Endothelial cell of umbilical vein (primary cell): ENCODE data around the gene SSH3. TPM values are rescaled to one million over a fixed set of nuclear protein-coding genes. Genes with fewer than 3 reads are reported as not detected.

Experiments used
- BruUV-seq: library from RNA; stranded (reverse); fragments of 400-500 nt; replicated peaks from 2 replicates; lab custom pipeline; 2021; lab: Mats Ljungman, UMichigan
- CTCF ChIA-PET: fragments of 300-600, 350-600 bp; sonication (Branson Sonifier 250); formaldehyde crosslinking; loops from one replicate; lab custom pipeline; 2021; ENCODE audit warnings: antibody characterized with exemption, inconsistent platforms; lab: Charles Lee
- POLR2A ChIA-PET: fragments of 300-600, 350-600 bp; sonication (Branson Sonifier 250); formaldehyde crosslinking; loops from one replicate; lab custom pipeline; 2021; ENCODE audit warnings: antibody characterized with exemption, inconsistent platforms; lab: Charles Lee
- DNase-seq: peaks from one replicate; pipeline ENCODE4 v3.0.0-alpha.2; 2011; ENCODE audit warnings: low read depth, low spot score
- FAIRE-seq: peaks from 2 replicates; lab custom pipeline; 2011; peaks lifted over from hg19 to GRCh38; lab: Jason Lieb, UNC
- H2AFZ ChIP-seq: 2 replicates; pipeline ENCODE4 v1.6.0; 2012; ENCODE audit warnings: low read depth, low read length, control low read depth, inconsistent platforms
- H3K27ac ChIP-seq: 2 replicates; pipeline ENCODE4 v1.5.1; 2011; ENCODE audit warnings: low read depth, mild to moderate bottlenecking, control low read depth, low read length, moderate library complexity; ENCODE audit not compliant: insufficient read depth
- H3K27me3 ChIP-seq, 2 experiments: 2 replicates each; pipeline versions ENCODE4 v1.6.0 to v1.6.1; 2011; ENCODE audit warnings: low read length in 2 of 2, mixed read lengths in 1 of 2; ENCODE audit not compliant: control insufficient read depth in 2 of 2, insufficient read depth in 2 of 2
- H3K36me3 ChIP-seq, 2 experiments: 2 replicates in 1 of 2; 3 replicates in 1 of 2; pipeline ENCODE4 v1.5.1; 2011; ENCODE audit warnings: low read length in 2 of 2, mild to moderate bottlenecking in 1 of 2, moderate library complexity in 1 of 2; ENCODE audit not compliant: control insufficient read depth in 2 of 2, insufficient read depth in 2 of 2; ENCODE audit errors: extremely low read depth in 1 of 2
- H3K4me1 ChIP-seq: 3 replicates; pipeline ENCODE4 v1.5.1; 2011; ENCODE audit warnings: mild to moderate bottlenecking, low read length; ENCODE audit not compliant: control insufficient read depth, insufficient read depth; ENCODE audit errors: extremely low read depth
- H3K4me2 ChIP-seq: 2 replicates; pipeline ENCODE4 v1.6.1; 2011; ENCODE audit warnings: low read length, control low read depth, mixed read lengths; ENCODE audit not compliant: insufficient read depth
- H3K4me3 ChIP-seq, 3 experiments: fragments of 200-600 bp in 1 of 3; sonication (generic), shearing (Covaris generic) in 1 of 3; replicated peaks in 1 of 3; 2 replicates each; pipeline ENCODE4 v1.5.1; 2011 to 2016; ENCODE audit warnings: control low read depth in 3 of 3, low read length in 3 of 3, mild to moderate bottlenecking in 2 of 3, inconsistent platforms in 1 of 3, low read depth in 1 of 3, moderate library complexity in 1 of 3; ENCODE audit not compliant: insufficient read depth in 1 of 3
- H3K79me2 ChIP-seq: 2 replicates; pipeline ENCODE4 v1.6.0; 2012; ENCODE audit warnings: low read length, inconsistent platforms; ENCODE audit not compliant: control insufficient read depth, insufficient read depth
- H3K9ac ChIP-seq: replicated peaks from 2 replicates; pipeline ENCODE3; 2011; ENCODE audit warnings: low read length, control low read depth; ENCODE audit not compliant: insufficient read depth; ENCODE audit errors: extremely low read depth
- H3K9me1 ChIP-seq: replicated peaks from 3 replicates; pipeline ENCODE4 v1.6.0; 2011; ENCODE audit warnings: mild to moderate bottlenecking, low read length; ENCODE audit not compliant: control insufficient read depth, insufficient read depth; ENCODE audit errors: extremely low read depth
- H3K9me3 ChIP-seq: replicated peaks from 2 replicates; pipeline ENCODE4 v1.5.1; 2012; ENCODE audit warnings: low read length, inconsistent platforms; ENCODE audit not compliant: control insufficient read depth, insufficient read depth
- H4K20me1 ChIP-seq: replicated peaks from 2 replicates; pipeline ENCODE3; 2011; ENCODE audit warnings: mild to moderate bottlenecking, low read length; ENCODE audit not compliant: control insufficient read depth, insufficient read depth; ENCODE audit errors: extremely low read depth
- EZH2 ChIP-seq: IDR thresholded peaks from 2 replicates; pipeline ENCODE4 v1.6.1; 2012; ENCODE audit warnings: borderline replicate concordance, low read depth, mild to moderate bottlenecking, moderate library complexity, low read length, inconsistent platforms; ENCODE audit not compliant: severe bottlenecking
- FOS ChIP-seq: IDR thresholded peaks from 2 replicates; pipeline ENCODE4 v1.6.1; 2011; ENCODE audit warnings: mild to moderate bottlenecking, low read length, moderate library complexity, borderline replicate concordance; ENCODE audit not compliant: insufficient read depth
- GATA2 ChIP-seq: IDR thresholded peaks from 2 replicates; pipeline ENCODE4 v1.7.0; 2011; ENCODE audit warnings: low read depth, mild to moderate bottlenecking, moderate library complexity, mixed read lengths, low read length; ENCODE audit not compliant: insufficient read length, insufficient read depth
- JUN ChIP-seq: IDR thresholded peaks from 2 replicates; pipeline ENCODE4 v1.6.1; 2011; ENCODE audit warnings: borderline replicate concordance, low read depth; ENCODE audit not compliant: insufficient read length, insufficient read depth
- MAX ChIP-seq: IDR thresholded peaks from 2 replicates; pipeline ENCODE4 v1.6.1; 2011; ENCODE audit not compliant: insufficient read depth, insufficient read length
- MYC ChIP-seq: IDR thresholded peaks from one replicate; pipeline ENCODE4 v1.6.1; 2011; ENCODE audit warnings: mild to moderate bottlenecking, low read depth, low read length
- POLR2A ChIP-seq: IDR thresholded peaks from 2 replicates; pipeline ENCODE4 v1.6.1; 2012; ENCODE audit warnings: low read depth, mild to moderate bottlenecking, control low read depth, low read length
- POLR2AphosphoS5 ChIP-seq: IDR thresholded peaks from 2 replicates; pipeline ENCODE4 v1.6.1; 2012; ENCODE audit warnings: low read depth, mild to moderate bottlenecking, control low read depth, low read length, moderate library complexity; ENCODE audit not compliant: insufficient read depth
- dilution Hi-C: fragments of 300-500 bp; cut with MboI; formaldehyde crosslinking; loops from one replicate; pipeline ENCODE4 v1.15.0; 2019; ENCODE audit warnings: low sequenced_read_pairs; ENCODE audit not compliant: extremely low pct_ligation_motif_present
- intact Hi-C: fragments of 100-400 bp; cut with micrococcal nuclease; formaldehyde crosslinking; loops from one replicate; pipeline ENCODE4 v1.10.0; 2022
- polyA plus RNA-seq, 4 experiments: library from polyadenylated mRNA; depleted of rRNA in 3 of 4; stranded (reverse) in 3 of 4; unstranded in 1 of 4; fragments of >200 nt; gene quantifications; 2 replicates each; pipeline versions ENCODE4 v1.2.1 to v1.2.3, GENCODE V29; 2011 to 2012; ENCODE audit warnings: missing spikeins in 1 of 4
- total RNA-seq: library from RNA; stranded (reverse); gene quantifications from 2 replicates; pipeline ENCODE4 v1.2.3, GENCODE V29; 2021
- TF ChIP-seq, protein P1 (sequence below), 2 donors: IDR thresholded peaks; 1 replicate in 1 of 2; 2 replicates in 1 of 2; pipeline ENCODE4 v1.5.1; 2011; ENCODE audit warnings: low read length in 2 of 2, mild to moderate bottlenecking in 2 of 2, moderate library complexity in 2 of 2, control low read depth in 1 of 2, inconsistent platforms in 1 of 2, low read depth in 1 of 2; ENCODE audit not compliant: insufficient read depth in 1 of 2; ENCODE audit errors: extremely low read depth in 1 of 2

SSH3 gene
- total and polyA plus RNA-seq, 2 donors (not counting 3 experiments of a cell fraction or from before 2014, with no cell fraction given): 14.3 to 16.5 TPM

DNA sequence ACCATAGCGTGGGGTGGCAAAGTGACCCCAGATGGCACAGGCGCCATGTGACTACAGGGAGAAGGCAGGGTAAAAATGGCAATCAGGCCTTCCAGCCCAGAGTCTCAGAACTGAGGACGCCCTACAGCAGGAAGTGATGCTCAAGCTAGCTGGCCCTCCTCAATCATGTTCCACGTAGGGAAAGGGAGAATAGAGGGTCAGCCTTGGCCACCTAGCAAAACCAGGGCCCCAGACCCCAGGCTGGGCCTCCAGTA, 15.2 kb upstream of the SSH3 start:
- BruUV-seq: no TSS peak
- H3K36me3 ChIP-seq: peaks cover 0 to 32% of the 10 kb centered on the region in 2 experiments
- H3K27ac ChIP-seq: peak overlapping the region; percentile 61
- DNase-seq (no peak), FAIRE-seq (no peak)
- H3K4me3 ChIP-seq: peak overlapping the region in 2 of 3 experiments; percentile 54 to 65
- H4K20me1 ChIP-seq: no peaks in the 10 kb centered on the region
- H3K9me1 ChIP-seq: no peaks in the 10 kb centered on the region
- H3K27me3 ChIP-seq: no peaks in the 10 kb centered on the region
- POLR2A ChIA-PET: interaction anchor here (0.5 to 2.5 kb wide), 2 partner anchors 11 to 28 kb away, joined by 6 to 9 read pairs; no protein-coding TSS in a partner anchor
- peak overlapping the region; percentile 25 for H3K9ac ChIP-seq
- peak overlapping the region; percentile 32 for H2AFZ ChIP-seq
- CTCF ChIA-PET: interaction anchor here (0.7 to 3.0 kb wide), 11 partner anchors 8 to 94 kb away, joined by 3 to 32 read pairs (median 6); partner anchors contain the start of genes GRK2 and SSH3
- intact Hi-C loops (loop anchor here (1.0 to 2.0 kb wide), 6 partner anchors 11 to 86 kb away; partner anchors contain the start of genes GRK2 and SSH3), dilution Hi-C loops (no loop called here)
- TF ChIP-seq, protein P1, sequence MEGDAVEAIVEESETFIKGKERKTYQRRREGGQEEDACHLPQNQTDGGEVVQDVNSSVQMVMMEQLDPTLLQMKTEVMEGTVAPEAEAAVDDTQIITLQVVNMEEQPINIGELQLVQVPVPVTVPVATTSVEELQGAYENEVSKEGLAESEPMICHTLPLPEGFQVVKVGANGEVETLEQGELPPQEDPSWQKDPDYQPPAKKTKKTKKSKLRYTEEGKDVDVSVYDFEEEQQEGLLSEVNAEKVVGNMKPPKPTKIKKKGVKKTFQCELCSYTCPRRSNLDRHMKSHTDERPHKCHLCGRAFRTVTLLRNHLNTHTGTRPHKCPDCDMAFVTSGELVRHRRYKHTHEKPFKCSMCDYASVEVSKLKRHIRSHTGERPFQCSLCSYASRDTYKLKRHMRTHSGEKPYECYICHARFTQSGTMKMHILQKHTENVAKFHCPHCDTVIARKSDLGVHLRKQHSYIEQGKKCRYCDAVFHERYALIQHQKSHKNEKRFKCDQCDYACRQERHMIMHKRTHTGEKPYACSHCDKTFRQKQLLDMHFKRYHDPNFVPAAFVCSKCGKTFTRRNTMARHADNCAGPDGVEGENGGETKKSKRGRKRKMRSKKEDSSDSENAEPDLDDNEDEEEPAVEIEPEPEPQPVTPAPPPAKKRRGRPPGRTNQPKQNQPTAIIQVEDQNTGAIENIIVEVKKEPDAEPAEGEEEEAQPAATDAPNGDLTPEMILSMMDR (IDR thresholded peaks at IDR 0.05; ENCODE audit: extremely low read depth in 1 of 2, insufficient read depth in 1 of 2, low read depth in 1 of 2, low read length in 2 of 2): no peak
- TF ChIP-seq POLR2AphosphoS5 (peak; percentile 75), POLR2A (peak; percentile 72), GATA2 (no peak), JUN (no peak), FOS (no peak), EZH2 (no peak), MYC (no peak), MAX (no peak)
- peak overlapping the region; percentile 60 for H3K4me2 ChIP-seq
- H3K79me2 ChIP-seq: peaks cover 20% of the 10 kb centered on the region
- no peaks in the 10 kb centered on the region for H3K9me3 ChIP-seq
- peaks cover 22% of the 10 kb centered on the region for H3K4me1 ChIP-seq
